ENCODE data around the gene NCOA5.

The NCOA5 gene

DNA sequence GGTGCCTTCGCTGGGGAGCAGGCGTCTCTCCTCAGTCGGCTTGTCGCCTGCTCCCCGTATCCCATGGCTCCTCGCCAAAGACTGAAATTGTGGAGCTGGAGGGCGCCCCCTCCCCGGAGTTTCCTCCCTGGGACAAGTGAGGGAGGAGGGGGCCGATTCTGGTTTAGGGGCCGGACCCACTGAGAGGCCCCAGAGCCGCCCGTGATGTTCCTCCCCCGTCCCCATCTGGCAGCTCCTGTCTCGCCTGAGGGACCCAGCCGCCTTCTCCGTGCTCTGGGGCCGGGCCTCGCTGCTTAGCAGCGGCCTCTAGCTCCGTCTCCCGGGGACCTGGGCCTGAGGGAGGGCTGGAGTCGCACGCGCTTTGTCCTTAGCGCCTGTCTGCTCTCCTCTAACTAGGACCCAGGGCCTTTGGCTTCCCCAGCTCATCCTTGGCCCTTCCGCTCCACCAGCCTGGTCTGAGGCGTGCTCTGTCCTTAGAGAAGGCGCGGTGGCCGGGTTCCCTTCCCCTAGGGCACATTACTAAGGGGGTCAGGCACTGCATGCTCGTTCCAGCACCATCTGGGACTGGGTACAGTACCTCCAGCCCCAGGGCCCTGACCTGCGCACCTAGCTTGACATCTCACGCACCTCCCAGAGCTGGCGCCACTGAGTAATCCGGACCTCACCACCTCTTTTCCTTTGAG lies 31.0 kb downstream of the NCOA5 start:
- DNase-seq = no peak

DNA sequence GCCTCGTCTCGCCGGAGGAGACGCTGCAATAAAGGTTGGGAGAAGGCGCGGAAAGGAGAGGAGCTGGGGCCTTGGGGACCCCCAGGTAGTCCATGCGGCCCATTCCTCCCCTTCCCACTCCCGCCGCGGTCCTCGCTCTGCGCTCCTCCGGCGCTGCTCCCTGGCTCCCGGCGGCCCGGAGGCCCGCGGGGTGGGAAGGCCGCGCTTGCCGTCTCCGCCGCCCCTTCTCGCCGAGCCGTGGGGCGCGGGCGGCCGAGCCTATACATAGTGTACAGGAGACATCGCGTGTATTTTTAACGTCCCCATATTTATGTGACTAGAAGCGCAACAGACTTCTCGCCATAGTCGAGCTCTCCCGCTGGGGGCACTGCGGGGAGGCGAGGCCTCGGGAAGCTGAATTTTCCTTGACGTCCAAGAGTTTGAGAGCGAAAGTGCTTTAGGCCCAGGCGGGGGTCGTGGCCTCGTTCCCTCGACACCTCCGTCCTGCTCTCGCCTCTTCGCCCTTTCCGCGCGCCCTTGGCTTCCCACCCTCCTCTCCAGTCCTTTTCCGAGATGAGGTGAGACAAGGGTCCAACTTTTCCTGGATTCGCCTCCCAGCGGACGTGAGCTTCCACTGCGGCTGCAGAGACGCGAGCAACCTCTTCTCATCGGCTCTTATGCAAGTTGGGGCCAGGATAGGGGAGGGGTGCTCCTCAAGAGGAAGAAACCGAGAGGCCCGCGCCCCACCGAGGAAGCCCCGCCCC lies 31.7 kb downstream of the NCOA5 start:
- no peak for DNase-seq

DNA sequence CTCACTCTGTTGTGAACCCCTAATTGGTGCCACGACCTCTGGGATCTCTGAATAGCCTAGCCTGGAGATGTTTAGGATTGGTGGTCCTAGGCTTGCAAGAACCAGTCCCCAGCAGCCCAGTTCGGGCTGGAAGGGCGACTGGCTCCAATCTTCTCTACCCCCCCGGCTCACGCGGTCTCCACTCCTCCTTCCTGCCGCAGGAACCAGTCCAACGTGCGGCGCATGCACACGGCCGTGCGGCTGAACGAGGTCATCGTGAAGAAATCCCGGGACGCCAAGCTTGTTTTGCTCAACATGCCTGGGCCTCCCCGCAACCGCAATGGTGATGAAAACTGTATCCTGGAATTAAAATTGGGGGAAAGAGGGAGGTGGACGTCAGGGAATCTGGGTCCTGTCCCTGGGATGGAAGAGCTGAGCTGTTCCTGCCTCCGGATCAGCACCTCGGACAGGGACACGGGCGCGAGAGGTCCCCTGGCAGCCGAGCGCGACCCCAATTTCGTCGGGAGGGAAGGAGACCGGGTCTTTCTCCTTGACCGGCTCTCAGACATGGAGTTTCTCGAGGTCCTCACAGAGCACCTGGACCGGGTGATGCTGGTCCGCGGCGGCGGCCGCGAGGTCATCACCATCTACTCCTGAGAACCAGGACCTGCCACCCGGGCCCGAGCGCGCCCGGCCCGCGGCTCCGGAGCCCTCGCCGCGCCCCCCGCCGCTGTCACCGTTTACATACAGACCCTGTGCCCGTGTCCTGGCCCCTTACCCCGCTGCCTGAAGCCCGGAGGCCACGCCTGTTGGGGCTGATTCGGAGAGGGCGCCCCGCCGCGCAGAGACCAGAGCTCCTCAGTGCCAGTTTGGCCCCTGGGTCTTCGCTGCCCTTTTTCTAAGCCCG lies 32.5 kb downstream of the NCOA5 start:
- DNase-seq = no peak

DNA sequence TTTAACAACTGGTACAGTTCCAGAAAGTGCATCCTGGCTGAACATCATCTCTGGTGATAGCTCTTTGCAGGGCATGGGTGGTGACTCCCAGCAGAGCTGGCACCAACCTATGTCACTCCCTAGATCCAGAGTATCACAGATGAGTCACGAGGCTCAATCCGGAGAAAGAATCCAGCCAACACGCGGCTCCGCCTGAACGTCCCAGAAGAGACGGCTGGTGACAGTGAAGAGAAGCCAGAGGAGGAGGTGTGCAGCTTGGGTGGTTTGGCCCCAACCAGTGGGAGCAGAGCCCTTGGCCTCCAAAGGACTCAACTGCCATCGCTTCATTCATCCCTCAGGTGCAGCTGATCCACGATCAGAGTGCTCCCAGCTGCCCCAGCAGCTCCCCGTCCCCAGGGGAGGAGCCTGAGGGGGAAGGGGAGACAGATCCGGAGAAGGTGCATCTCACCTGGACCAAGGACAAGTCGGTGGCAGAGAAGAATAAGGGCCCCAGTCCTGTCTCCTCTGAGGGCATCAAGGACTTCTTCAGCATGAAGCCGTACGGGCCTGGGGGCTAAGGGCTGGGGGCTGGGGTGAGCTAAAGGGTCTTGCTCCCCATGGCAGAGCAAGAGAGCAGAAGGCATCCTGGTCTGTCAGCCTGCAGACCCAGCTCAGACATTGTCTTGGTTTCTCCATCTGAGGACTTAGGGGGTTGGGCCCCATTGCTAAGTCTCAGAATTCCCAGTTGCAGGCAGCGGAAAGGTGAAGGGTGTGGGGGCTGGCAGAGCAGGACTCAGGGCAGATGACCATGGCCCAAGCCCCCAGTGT lies 33.5 kb downstream of the NCOA5 start:
- no peak for DNase-seq

DNA sequence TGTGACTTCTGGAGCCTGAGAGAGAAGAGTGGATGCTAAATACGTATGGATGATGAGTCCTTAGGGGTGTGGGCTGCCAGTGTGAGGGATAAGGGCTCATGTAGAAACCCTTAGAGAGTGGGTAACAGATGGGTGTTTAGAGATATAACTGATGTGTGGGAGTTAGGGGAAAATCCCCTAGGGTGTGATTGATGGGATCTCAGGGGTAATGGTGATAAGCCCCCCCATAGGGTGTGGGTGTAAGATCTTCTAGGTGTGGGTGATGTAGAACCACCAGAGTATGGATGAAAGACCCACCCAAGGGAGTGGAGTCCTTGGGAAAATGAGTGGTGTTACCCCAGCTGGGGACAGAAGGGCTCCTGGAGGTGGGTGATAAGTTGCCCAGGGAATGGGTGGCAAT lies 34.5 kb downstream of the NCOA5 start:
- no peak for DNase-seq

DNA sequence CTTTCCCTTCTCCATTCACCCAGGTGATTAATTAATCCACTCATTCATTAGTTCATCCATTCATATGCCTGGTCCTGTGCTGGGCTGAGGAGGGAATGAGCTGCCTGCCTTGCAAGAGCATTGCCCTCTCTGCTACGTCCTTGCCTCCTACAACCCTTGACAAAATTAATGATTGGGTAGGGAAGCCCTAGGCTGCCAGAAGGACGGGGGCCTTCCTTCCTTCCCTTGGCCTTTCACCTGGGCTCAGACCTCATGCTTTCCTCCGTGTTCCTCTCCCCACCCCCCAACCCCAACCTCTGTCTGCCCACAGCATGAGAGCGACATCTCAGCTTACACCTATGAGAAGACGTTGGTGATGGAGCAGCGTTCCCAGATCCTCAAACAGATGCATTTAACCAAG lies 35.2 kb downstream of the NCOA5 start:
- no peak for DNase-seq

DNA sequence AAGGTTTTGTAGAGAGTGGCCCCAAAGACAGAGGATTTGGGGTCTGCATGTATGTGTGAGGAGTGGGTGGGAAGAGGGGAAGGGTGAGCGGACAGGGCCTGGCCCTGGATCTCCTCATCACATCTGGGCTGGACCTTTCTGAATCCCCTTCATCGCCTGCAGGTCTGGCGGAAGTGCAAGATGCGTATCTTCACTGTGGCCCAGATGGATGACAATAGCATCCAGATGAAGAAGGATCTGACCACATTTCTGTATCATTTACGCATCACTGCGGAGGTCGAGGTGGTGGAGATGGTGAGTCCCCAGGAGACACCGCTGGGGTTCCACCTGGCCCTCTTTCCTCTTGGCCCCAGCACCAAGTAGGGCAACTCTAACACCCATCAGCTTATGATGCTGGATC lies 36.3 kb downstream of the NCOA5 start:
- no peak for DNase-seq

DNA sequence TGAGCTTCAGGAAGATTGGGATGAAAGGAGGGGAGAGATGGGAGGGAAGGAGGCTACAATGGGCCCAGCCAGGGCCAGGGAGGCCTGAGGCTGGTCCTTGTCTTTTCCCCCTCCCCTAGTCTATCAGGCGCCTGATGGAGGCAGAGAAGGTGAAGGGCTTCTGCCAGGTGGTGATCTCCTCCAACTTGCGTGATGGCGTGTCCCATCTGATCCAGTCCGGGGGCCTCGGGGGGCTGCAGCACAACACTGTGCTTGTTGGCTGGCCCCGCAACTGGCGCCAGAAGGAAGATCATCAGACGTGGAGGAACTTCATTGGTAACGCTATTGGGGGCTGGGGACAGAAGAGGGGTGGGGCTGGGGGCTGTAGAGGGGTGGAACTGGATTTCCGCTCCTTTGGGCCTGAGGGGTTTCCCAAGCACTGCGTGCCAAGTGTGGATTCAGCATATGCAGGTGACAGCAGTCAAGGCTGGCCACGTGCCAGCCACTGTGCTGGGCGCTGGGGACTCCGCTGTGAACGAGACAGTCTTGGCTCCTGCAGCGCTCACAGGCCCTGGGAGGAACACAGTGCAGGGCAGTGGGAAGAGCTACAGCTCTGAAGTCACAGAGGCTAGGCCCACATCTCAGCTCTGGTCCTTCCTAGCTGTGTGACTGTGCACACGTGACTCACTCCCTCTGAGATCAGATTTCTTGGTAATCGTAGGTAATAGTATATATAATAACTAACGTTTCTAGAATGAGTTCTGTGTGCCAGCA lies 38.0 kb downstream of the NCOA5 start:
- DNase-seq = no peak

DNA sequence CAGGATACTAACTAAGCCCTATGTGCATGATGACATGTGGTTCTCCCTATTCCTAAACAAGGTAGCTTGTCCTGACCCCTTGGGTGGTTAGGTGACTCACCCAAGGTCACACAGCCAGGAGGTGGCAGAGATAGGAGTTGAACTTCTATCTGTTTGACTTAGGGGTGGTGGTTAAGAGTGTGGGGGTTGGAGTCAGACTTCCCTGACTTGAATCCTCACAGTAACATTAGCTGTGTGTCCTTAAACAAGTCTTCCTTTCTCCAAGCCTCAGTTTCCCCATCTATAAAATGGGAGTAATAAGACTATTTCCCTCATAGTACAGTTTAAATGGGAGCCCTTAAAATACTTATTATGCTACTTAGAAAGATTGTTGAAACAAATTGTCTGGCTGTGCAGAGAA lies 38.9 kb downstream of the NCOA5 start:
- DNase-seq = no peak

DNA sequence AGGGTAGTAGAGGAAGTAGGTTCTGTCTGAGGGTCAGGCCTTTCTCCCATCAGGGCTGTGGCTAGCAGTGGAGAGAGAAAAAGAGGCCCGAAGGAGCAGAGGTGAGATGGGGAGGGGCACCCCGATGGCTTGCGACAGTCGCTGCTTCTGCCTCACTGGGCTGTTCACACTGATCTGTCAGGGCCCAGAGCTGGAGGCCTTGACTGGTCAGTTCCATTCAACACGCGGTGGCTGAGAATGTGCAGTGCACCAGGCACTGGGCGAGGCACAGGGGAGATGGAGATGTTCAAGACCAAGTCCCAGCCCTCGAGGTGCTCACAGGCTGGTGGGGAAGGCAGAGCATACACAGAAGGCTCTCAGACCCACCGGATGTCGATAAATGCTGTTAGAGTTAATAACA lies 39.3 kb downstream of the NCOA5 start:
- no peak for DNase-seq

DNA sequence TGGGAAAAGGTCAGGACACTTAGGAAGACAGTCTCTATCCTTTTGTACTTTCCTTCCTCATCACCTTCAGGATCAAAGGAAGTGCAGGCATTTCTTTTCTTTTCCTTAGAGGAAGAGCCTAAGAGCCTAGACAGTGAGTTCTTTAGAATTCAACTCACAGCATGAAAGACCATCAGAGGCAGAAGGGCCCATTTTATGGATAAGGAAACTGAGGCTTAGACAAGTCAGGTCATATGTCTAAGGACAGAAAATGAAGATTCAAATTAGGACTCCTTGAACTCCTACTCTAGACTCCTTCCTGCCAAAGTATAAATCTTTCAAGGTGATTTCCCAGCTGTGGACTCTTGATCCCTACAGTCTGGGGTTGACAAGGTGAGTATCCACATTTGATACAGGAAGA lies 39.9 kb downstream of the NCOA5 start:
- no peak for DNase-seq

DNA sequence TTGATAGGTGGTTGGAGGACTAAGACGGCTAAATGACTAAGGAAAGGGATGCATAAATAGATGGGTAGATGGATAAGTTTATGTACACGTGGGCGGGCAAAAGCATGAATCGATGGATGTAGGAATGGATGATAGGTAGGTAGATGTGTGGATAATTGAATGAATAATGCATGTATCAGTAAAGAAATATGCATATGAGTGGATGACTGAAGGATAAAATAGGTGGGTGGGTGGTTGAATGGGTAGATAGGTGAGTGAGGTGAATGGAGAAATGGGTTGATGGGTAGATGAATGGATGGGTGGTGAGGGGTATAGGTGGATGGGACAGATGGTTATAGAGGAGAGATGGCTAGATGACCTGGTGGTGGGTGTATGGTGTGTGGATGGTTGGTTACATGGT lies 40.6 kb downstream of the NCOA5 start:
- no peak for DNase-seq

DNA sequence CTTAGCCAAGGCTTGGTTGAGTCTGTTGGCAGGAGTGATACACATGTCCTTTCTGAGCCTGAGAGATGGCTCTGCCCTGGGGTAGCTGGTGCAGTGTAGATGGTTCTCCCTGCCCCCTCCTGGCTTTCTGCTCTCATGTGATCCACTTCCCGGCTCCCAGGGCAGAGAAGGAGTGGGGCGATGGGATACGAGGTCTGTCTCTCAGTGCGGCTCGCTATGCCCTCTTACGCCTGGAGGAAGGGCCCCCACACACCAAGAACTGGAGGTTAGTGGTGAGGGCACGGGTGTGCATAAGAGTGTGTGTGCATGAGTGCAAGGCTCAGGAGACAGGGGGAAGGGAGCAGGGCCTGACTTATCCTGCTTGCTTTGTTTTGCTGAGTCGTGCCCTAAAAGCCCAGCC lies 41.9 kb downstream of the NCOA5 start:
- DNase-seq = no peak

DNA sequence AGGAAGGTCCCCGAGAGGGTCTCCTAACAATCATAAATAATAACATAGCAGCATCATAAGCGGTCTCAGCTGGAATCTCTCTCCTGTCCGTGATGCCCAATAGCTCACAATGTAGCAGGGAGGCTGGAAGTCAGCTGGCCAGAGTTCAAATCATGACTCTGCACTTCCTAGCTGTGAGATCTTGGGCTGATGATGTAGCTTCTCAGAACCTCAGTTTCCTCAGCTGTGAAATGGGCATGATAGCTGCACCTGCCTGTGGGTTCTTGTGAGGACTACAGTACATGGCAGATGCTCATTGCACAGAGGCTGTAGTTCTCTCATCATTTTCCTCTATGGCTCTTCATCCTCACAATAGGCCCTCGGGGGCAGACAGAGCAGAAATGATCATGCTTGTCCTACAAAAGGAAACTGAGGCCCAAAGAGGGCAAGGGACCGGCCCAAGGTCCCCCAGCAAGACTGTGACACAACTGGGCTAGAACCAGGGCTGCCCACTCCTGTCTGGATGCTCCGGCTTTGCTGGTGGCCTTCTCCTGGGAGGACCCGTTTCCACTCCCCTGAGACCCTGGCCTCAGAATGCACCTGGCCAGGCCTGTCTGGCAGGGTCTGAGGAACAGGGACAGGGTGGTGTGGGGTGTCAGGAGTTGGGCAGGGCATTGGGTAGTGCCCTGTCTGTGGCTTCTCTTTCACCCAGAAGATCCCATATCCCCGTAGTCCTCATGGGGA lies 43.0 kb downstream of the NCOA5 start:
- no peak for DNase-seq

DNA sequence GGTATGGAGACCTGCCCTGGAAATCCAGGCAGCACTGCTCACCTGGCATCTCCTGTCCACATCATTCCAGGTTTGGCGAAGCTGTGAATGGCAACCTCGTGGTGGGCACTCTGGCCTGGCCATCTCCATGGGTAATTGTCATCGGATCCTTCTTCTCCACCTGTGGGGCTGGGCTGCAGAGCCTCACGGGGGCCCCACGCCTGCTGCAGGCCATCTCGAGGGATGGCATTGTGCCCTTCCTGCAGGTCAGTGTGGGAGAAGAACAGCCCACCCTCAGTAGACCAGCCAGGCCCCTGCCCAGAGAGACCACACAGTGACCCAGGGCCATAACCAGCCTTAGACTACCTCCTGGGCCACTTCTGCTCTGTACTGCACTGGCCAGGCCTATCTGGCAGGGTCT lies 44.9 kb downstream of the NCOA5 start:
- DNase-seq = no peak

DNA sequence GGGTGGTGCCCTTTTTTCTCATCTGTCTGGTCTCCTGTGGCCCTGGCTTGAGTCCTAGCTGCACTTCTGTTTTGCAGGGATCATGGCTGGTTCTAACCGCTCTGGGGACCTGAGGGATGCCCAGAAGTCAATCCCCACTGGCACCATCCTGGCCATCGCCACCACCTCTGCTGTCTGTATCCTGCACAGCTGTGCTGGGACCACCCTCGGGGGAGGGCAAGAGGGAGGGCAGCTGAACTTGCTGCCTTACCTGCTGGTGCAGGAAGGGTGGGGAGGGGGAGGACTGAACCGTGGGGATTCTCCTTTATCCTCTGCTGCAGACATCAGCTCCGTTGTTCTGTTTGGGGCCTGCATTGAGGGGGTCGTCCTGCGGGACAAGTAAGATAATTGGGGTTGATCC lies 46.2 kb downstream of the NCOA5 start:
- no peak for DNase-seq

DNA sequence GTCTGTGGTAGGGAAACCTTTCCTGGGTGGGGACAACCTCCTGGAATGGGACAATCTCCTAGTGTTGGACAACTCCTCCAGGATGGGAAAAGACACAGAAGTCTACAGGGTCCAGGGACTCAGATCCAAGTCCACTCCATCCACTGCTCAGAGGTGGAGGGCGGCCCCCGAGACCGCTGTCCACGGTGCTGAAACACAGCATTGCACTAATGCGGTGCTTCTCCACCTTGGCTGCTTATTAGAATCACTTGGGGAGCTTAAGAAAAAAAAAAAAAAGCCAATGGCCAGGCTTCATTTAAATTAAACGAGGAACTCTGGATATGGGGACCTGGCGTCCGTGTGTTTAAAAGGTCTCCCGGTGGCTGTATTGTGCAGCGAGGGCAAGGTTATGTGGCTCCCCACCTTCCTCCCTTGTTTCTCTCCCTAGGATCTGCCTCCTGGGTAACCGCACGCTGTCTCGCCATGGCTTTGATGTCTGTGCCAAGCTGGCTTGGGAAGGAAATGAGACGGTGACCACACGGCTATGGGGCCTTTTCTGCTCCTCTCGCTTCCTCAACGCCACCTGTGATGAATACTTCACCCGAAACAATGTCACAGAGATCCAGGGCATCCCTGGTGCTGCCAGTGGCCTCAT lies 48.7 kb downstream of the NCOA5 start:
- DNase-seq = no peak

DNA sequence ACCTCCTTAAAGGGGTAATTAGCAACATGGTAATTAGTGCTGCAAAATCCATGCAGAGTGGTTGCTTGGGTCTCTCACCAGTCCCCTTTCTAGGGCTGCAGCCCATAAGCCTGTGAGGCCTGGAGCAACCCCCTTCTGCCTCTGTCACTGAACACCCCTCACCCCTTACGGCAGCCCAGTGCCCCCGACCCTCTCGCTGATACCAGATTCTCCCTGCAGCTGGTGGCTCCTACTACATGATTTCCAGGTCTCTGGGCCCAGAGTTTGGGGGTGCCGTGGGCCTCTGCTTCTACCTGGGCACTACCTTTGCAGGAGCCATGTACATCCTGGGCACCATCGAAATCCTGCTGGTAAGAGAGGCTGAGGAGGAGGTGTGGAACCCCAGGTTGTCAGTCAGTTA lies 52.7 kb downstream of the NCOA5 start:
- no peak for DNase-seq

DNA sequence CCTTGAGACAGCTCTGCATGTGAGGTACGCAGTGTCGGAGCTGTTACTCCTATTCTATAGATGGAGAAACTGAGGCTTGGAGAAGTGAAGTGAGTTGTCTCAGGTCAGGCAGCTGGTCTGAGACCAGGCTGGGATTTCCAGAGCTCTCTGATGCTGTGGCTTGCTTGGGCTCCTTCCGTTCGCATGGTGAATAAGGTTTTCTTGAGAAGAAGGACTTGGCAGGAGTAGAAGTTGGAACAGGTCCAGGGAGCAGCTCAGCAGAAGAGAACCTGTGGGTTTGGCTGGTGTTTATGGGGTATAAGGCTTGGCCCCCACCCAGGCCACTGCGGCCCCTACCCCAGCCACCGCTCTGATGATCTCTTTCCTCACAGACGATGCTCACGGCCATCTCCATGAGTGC lies 53.4 kb downstream of the NCOA5 start:
- DNase-seq = no peak

DNA sequence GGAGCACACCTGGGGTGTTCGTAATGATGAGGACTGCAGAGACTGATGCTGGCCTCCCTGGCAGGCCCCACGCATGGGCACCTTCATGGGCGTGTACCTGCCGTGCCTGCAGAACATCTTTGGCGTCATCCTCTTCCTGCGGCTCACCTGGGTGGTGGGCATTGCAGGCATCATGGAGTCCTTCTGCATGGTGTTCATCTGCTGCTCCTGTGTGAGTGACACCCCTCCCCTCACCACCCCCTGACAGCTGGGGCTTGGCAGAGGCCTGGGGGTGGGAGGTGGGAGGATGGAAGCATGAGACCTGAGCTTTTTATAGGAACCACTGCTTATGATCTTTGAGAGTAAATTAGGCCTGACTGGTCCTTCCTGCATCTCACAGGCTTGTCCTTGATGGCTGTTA lies 54.0 kb downstream of the NCOA5 start:
- DNase-seq = no peak

DNA sequence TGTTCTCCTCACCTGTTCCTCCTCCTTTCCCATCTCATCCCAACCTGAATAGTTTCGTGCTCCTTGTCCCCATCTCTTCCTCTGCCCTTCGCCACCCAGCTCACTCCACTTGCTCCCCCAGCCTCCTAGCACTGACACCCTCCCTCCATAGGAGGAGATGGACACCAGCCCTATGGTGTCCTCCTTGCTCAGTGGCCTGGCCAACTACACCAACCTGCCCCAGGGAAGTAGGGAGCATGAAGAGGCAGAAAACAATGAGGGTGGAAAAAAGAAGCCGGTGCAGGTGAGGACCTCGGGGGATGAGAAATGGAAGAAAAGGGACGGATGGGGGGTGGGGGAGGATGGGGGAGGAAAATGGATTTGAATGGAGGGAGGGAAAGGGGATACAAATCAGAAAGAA lies 54.5 kb downstream of the NCOA5 start:
- no peak for DNase-seq
